CMK (cell line): ENCODE measurements around the gene SLC9A2.

Experiments used
- DNase-seq: peaks from one replicate; pipeline ENCODE4 v3.0.0-alpha.2; 2010; ENCODE audit warnings: low read depth

SLC9A2 gene

GRCh38 chr2:102735416-102736109, 116.2 kb downstream of the SLC9A2 start:
- no peak for DNase-seq

GRCh38 chr2:102736110-102736409, 116.7 kb downstream of the SLC9A2 start:
- DNase-seq, result no peak

GRCh38 chr2:102736410-102737409, 117.4 kb downstream of the SLC9A2 start:
- DNase-seq, result peak; percentile 61

- no peak for DNase-seq
These were observed 118.1 kb downstream of the SLC9A2 start for GRCh38 chr2:102737431-102737830.

GRCh38 chr2:102743259-102743658, 123.9 kb downstream of the SLC9A2 start:
- DNase-seq, result no peak

GRCh38 chr2:102748107-102748506, 128.8 kb downstream of the SLC9A2 start:
- DNase-seq, result no peak

GRCh38 chr2:102749938-102750337, 130.6 kb downstream of the SLC9A2 start:
- no peak for DNase-seq

GRCh38 chr2:102753563-102754159, 134.3 kb downstream of the SLC9A2 start:
- DNase-seq, result peak; percentile 20

GRCh38 chr2:102754456-102755145, 135.2 kb downstream of the SLC9A2 start:
- DNase-seq, result no peak

- no peak for DNase-seq
These were observed 135.9 kb downstream of the SLC9A2 start for GRCh38 chr2:102755284-102755683.

GRCh38 chr2:102758439-102758838, 139.1 kb downstream of the SLC9A2 start:
- no peak for DNase-seq
